ENCODE data around the gene NOLC1. TPM values are rescaled to one million over a fixed set of nuclear protein-coding genes. Genes with fewer than 3 reads are reported as not detected.
A peak's percentile ranks its signal among the peaks of the same experiment; 100 is the strongest.

The NOLC1 gene
- total and polyA plus RNA-seq, 2 of the 13 experiments (the other 11 are each of a cell fraction or from before 2014, with no cell fraction given): 50.6 to 81.0 TPM

DNA sequence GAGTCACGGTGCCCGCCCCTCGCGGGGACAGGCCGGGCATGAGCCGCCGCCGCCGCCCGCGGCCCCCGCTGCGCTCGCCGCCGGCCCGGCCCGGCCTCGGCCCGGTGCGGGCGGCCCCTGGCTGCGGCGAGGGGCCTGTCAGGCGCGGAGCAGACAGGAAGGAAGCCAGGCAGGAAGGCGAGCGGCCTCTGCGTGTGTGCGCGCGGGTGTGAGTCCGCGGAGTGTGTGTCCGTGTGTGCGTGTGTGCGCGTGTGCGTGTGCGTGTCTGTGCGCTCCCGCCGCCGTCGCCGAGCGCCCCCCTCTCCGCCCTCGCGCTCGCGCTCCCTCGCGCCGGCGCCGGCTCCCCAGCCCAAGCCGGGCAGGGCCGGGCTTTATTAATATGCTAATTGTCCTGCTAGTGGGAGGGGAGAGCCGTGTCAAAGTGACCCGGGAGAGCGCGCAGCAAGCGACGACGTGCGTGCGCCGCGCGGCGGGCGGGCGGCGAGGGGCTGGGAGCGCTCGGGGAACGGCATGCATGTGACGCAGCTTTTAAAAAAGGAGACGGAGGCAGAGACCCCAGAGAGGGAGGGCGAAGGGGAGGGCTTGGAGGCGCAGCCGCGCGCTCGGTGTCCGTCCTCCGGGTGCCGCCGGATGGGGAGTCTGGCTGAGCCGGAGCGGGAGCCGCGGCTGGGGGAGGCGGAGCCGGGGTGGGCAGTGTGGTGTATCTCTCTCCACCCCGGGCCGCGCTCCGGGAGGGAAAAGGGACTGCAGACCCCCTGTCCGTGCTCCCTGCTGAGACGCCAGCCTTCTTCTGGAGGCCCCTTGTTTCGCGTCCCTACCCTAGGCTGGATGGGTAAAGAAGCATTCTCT is 31.8 kb upstream of the NOLC1 start, which contains the start of gene LDB1 (continued):
- TF ChIP-seq, protein P1, sequence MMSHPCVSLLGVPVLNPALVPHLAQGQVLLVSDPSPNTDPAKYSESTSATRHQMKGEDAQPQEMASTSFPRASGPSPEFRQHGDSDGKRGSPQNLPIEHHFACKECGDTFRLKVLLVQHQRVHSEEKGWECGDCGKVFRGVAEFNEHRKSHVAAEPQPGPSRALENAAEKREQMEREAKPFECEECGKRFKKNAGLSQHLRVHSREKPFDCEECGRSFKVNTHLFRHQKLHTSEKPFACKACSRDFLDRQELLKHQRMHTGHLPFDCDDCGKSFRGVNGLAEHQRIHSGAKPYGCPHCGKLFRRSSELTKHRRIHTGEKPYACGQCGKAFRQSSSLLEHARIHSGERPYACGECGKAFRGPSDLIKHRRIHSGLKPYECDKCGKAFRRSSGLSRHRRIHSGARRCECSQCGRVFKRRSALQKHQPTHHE (CRISPR knock-in tag; IDR thresholded peaks at IDR 0.05; ENCODE audit: borderline replicate concordance): 0 out of 2 replicates have a peak, but pooled peaks have one; percentile 38
- TF ChIP-seq ZIK1 (CRISPR knock-in tag; IDR thresholded peaks at IDR 0.05; ENCODE audit: borderline replicate concordance, low read depth) (no peak), EP300 (IDR thresholded peaks at IDR 0.05; ENCODE audit: low read depth in 2 of 2, low read length in 2 of 2) (no peak), EP300 (CRISPR knock-in tag; IDR thresholded peaks at IDR 0.05; ENCODE audit: borderline replicate concordance) (no peak), FOXK2 (IDR thresholded peaks at IDR 0.05) (no peak), ZC3H13 (CRISPR knock-in tag; IDR thresholded peaks at IDR 0.05) (no peak), PCBP2 (optimal IDR thresholded peaks at IDR 0.05; ENCODE audit: low read depth, low read length, poor library complexity, severe bottlenecking) (no peak), ZNF615 (CRISPR knock-in tag; IDR thresholded peaks at IDR 0.05; ENCODE audit: borderline replicate concordance) (no peak), JUNB (CRISPR knock-in tag; IDR thresholded peaks at IDR 0.05; ENCODE audit: borderline replicate concordance) (no peak), NCOA1 (CRISPR knock-in tag; IDR thresholded peaks at IDR 0.05) (no peak), ZNF709 (CRISPR knock-in tag; IDR thresholded peaks at IDR 0.05) (peak; percentile 49; the same call in 1 of the 2 replicates), NR2F2 (IDR thresholded peaks at IDR 0.05; ENCODE audit: borderline replicate concordance, low read depth) (no peak), NR2F1 (CRISPR knock-in tag; IDR thresholded peaks at IDR 0.05) (no peak), ELF4 (CRISPR knock-in tag; IDR thresholded peaks at IDR 0.05; ENCODE audit: borderline replicate concordance) (no peak), ZNF879 (CRISPR knock-in tag; IDR thresholded peaks at IDR 0.05) (no peak), KAT2B (IDR thresholded peaks at IDR 0.05; ENCODE audit: borderline replicate concordance, low read depth, low read length) (no peak)
- TF ChIP-seq, protein P2, sequence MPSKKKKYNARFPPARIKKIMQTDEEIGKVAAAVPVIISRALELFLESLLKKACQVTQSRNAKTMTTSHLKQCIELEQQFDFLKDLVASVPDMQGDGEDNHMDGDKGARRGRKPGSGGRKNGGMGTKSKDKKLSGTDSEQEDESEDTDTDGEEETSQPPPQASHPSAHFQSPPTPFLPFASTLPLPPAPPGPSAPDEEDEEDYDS (CRISPR knock-in tag; IDR thresholded peaks at IDR 0.05): peak; percentile 59; the same call in 1 of the 2 replicates
- TF ChIP-seq, protein P3, sequence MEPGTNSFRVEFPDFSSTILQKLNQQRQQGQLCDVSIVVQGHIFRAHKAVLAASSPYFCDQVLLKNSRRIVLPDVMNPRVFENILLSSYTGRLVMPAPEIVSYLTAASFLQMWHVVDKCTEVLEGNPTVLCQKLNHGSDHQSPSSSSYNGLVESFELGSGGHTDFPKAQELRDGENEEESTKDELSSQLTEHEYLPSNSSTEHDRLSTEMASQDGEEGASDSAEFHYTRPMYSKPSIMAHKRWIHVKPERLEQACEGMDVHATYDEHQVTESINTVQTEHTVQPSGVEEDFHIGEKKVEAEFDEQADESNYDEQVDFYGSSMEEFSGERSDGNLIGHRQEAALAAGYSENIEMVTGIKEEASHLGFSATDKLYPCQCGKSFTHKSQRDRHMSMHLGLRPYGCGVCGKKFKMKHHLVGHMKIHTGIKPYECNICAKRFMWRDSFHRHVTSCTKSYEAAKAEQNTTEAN (CRISPR knock-in tag; conservative IDR thresholded peaks at IDR 0.05): peak; percentile 96
- TF ChIP-seq, protein P4, sequence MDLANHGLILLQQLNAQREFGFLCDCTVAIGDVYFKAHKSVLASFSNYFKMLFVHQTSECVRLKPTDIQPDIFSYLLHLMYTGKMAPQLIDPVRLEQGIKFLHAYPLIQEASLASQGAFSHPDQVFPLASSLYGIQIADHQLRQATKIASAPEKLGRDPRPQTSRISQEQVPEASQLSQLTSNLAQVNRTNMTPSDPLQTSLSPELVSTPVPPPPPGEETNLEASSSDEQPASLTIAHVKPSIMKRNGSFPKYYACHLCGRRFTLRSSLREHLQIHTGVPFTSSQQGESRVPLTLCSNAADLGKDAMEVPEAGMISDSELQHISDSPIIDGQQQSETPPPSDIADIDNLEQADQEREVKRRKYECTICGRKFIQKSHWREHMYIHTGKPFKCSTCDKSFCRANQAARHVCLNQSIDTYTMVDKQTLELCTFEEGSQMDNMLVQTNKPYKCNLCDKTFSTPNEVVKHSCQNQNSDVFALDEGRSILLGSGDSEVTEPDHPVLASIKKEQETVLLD (CRISPR knock-in tag; IDR thresholded peaks at IDR 0.05; ENCODE audit: low read depth): no peak
- TF ChIP-seq, protein P5, sequence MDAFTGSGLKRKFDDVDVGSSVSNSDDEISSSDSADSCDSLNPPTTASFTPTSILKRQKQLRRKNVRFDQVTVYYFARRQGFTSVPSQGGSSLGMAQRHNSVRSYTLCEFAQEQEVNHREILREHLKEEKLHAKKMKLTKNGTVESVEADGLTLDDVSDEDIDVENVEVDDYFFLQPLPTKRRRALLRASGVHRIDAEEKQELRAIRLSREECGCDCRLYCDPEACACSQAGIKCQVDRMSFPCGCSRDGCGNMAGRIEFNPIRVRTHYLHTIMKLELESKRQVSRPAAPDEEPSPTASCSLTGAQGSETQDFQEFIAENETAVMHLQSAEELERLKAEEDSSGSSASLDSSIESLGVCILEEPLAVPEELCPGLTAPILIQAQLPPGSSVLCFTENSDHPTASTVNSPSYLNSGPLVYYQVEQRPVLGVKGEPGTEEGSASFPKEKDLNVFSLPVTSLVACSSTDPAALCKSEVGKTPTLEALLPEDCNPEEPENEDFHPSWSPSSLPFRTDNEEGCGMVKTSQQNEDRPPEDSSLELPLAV (CRISPR knock-in tag; conservative IDR thresholded peaks at IDR 0.05; ENCODE audit: low read depth): no peak
- TF ChIP-seq, protein P6, sequence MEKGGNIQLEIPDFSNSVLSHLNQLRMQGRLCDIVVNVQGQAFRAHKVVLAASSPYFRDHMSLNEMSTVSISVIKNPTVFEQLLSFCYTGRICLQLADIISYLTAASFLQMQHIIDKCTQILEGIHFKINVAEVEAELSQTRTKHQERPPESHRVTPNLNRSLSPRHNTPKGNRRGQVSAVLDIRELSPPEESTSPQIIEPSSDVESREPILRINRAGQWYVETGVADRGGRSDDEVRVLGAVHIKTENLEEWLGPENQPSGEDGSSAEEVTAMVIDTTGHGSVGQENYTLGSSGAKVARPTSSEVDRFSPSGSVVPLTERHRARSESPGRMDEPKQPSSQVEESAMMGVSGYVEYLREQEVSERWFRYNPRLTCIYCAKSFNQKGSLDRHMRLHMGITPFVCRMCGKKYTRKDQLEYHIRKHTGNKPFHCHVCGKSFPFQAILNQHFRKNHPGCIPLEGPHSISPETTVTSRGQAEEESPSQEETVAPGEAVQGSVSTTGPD (CRISPR knock-in tag; IDR thresholded peaks at IDR 0.05): no peak

Data from HepG2 (cell line).